Subcutaneous abdominal adipose tissue (tissue), 5 donors: ENCODE data around the gene TEX28.
"Not testable (repeated sequence)": the region's sequence is repeated elsewhere in the genome, so short reads cannot be mapped to it uniquely, and the experiment has no call there.

ENCODE experiments used
- H3K27ac ChIP-seq: one replicate; pipeline ENCODE4 v1.7.0; 2013; ENCODE audit warnings: low read depth, mild to moderate bottlenecking, inconsistent platforms, low read length, moderate library complexity
- H3K27me3 ChIP-seq, 5 donors: one replicate each; pipeline ENCODE4 v1.7.0; 2013; ENCODE audit warnings: low read length in 5 of 5, inconsistent platforms in 1 of 5; ENCODE audit not compliant: control insufficient read depth in 5 of 5, insufficient read depth in 4 of 5
- H3K36me3 ChIP-seq, 5 donors: one replicate each; pipeline ENCODE4 v1.7.0; 2013; ENCODE audit warnings: low read length in 5 of 5; ENCODE audit not compliant: control insufficient read depth in 5 of 5, insufficient read depth in 5 of 5
- H3K4me1 ChIP-seq, 5 donors: one replicate each; pipeline ENCODE4 v1.7.0; 2013; ENCODE audit warnings: low read length in 5 of 5, mild to moderate bottlenecking in 3 of 5, moderate library complexity in 1 of 5; ENCODE audit not compliant: control insufficient read depth in 5 of 5, insufficient read depth in 5 of 5
- H3K4me3 ChIP-seq, 5 donors: one replicate each; pipeline ENCODE4 v1.7.0; 2013; ENCODE audit warnings: low read length in 5 of 5, low read depth in 1 of 5
- H3K9ac ChIP-seq, 5 donors: one replicate each; pipeline ENCODE4 v1.7.0; 2013; ENCODE audit warnings: low read length in 5 of 5, mild to moderate bottlenecking in 4 of 5, moderate library complexity in 3 of 5
- H3K9me3 ChIP-seq, 5 donors: one replicate each; pipeline ENCODE4 v1.7.0; 2013; ENCODE audit warnings: low read length in 5 of 5; ENCODE audit not compliant: control insufficient read depth in 5 of 5
- donor health status: healthy.
- donor health status: healthy.
- donor health status: healthy.
- donor health status: healthy.
- donor health status: healthy.

Gene TEX28

GRCh38 chrX:154300816-154301215 is 5.9 kb upstream of the TEX28 start:
- no peak overlapping the region for H3K4me3 ChIP-seq

GRCh38 chrX:154298312-154298711 is 3.4 kb upstream of the TEX28 start:
- H3K27ac ChIP-seq = no peak overlapping the region
- H3K4me3 ChIP-seq = no peak overlapping the region
- H3K9me3 ChIP-seq = peaks cover 0 to 5% (median 2%) of the 10 kb centered on the region in 5 donors
- H3K27me3 ChIP-seq = peaks cover 0 to 3% (median 0%) of the 10 kb centered on the region in 5 donors
- no peaks in the 10 kb centered on the region for H3K4me1 ChIP-seq
- H3K36me3 ChIP-seq = no peaks in the 10 kb centered on the region
- H3K9ac ChIP-seq = no peak overlapping the region

More at GRCh38 chrX:154300816-154301215, 5.9 kb upstream of the TEX28 start:
- Histone ChIP-seq H3K9ac (no peak overlapping the region), H3K27me3 (peaks cover 0 to 18% (median 2%) of the 10 kb centered on the region in 5 donors), H3K27ac (no peak overlapping the region), H3K4me1 (no peaks in the 10 kb centered on the region), H3K36me3 (no peaks in the 10 kb centered on the region), H3K9me3 (peaks cover 0 to 5% (median 2%) of the 10 kb centered on the region in 5 donors)

- Histone ChIP-seq H3K36me3 (no peaks in the 10 kb centered on the region), H3K27ac (no peak overlapping the region), H3K27me3 (no peaks in the 10 kb centered on the region), H3K4me3 (no peak overlapping the region), H3K9ac (no peak overlapping the region), H3K4me1 (no peaks in the 10 kb centered on the region), H3K9me3 (peaks cover 0 to 5% (median 2%) of the 10 kb centered on the region in 5 donors)
Measured at GRCh38 chrX:154296731-154297130, 1.8 kb upstream of the TEX28 start.

- Histone ChIP-seq H3K4me1 (no peaks in the 10 kb centered on the region), H3K9ac (no peak within 1 kb of the TSS), H3K9me3 (peaks cover 0 to 5% (median 2%) of the 10 kb centered on the region in 5 donors), H3K4me3 (no peak within 1 kb of the TSS), H3K27me3 (no peaks in the 10 kb centered on the region), H3K27ac (no peak within 1 kb of the TSS), H3K36me3 (no peaks in the 10 kb centered on the region)
Measured at GRCh38 chrX:154295664-154296310, 863 bp upstream of the TEX28 start, which contains the start of gene TKTL1. Gene TKTL1 (plus strand): TSS chrX:154295795. CDS start chrX:154295860, 65 bp downstream.

GRCh38 chrX:154286406-154286805 is 8.5 kb downstream of the TEX28 start:
- H3K4me3 ChIP-seq, H3K27ac ChIP-seq, H3K27me3 ChIP-seq, H3K9me3 ChIP-seq, H3K9ac ChIP-seq, H3K36me3 ChIP-seq, H3K4me1 ChIP-seq: not testable (repeated sequence)

- not testable (repeated sequence) for H3K9me3 ChIP-seq, H3K27ac ChIP-seq, H3K27me3 ChIP-seq, H3K9ac ChIP-seq, H3K36me3 ChIP-seq, H3K4me3 ChIP-seq, H3K4me1 ChIP-seq
Measured at GRCh38 chrX:154284489-154285338, 10.2 kb downstream of the TEX28 start.

- H3K9me3 ChIP-seq, H3K9ac ChIP-seq, H3K4me3 ChIP-seq, H3K36me3 ChIP-seq, H3K27ac ChIP-seq, H3K4me1 ChIP-seq, H3K27me3 ChIP-seq: not testable (repeated sequence)
Measured at GRCh38 chrX:154269245-154269644, 25.7 kb downstream of the TEX28 start.

GRCh38 chrX:154263072-154263471 is 31.9 kb downstream of the TEX28 start:
- H3K27ac ChIP-seq, H3K9me3 ChIP-seq, H3K36me3 ChIP-seq, H3K27me3 ChIP-seq, H3K4me1 ChIP-seq, H3K4me3 ChIP-seq, H3K9ac ChIP-seq: not testable (repeated sequence)

GRCh38 chrX:154258711-154259110 is 36.2 kb downstream of the TEX28 start:
- not testable (repeated sequence) for H3K27ac ChIP-seq, H3K4me1 ChIP-seq, H3K9me3 ChIP-seq, H3K4me3 ChIP-seq, H3K9ac ChIP-seq, H3K36me3 ChIP-seq, H3K27me3 ChIP-seq

- H3K27ac ChIP-seq, H3K4me1 ChIP-seq, H3K9ac ChIP-seq, H3K27me3 ChIP-seq, H3K36me3 ChIP-seq, H3K4me3 ChIP-seq, H3K9me3 ChIP-seq: not testable (repeated sequence)
Measured at GRCh38 chrX:154257282-154257681, 37.6 kb downstream of the TEX28 start, which contains the start of gene OPN1MW3. Gene OPN1MW3 (plus strand): TSS chrX:154257582. CDS start chrX:154257620, 38 bp downstream.
